WTC11 (cell line): ENCODE results near the gene BORCS8.

Experiments
- CBFB ChIP-seq: sonication (generic); formaldehyde crosslinking; IDR thresholded peaks from 2 replicates; pipeline ENCODE4 v1.8.1; 2022; ENCODE audit warnings: mild to moderate bottlenecking, low read depth, missing genetic modification reagents
- CREB1 ChIP-seq: sonication (generic); formaldehyde crosslinking; IDR thresholded peaks from 2 replicates; pipeline ENCODE4 v1.8.0; 2023; ENCODE audit warnings: mild to moderate bottlenecking, missing genetic modification reagents
- KAT7 ChIP-seq: sonication (generic); formaldehyde crosslinking; IDR thresholded peaks from 2 replicates; pipeline ENCODE4 v1.8.1; 2023; ENCODE audit warnings: missing genetic modification reagents, mild to moderate bottlenecking, borderline replicate concordance
- MAX ChIP-seq: sonication (generic); formaldehyde crosslinking; IDR thresholded peaks from 2 replicates; pipeline ENCODE4 v1.8.0; 2022; ENCODE audit warnings: mild to moderate bottlenecking, missing genetic modification reagents
- NFYB ChIP-seq: sonication (generic); formaldehyde crosslinking; conservative IDR thresholded peaks from 2 replicates; pipeline ENCODE4 v1.8.0; 2022; ENCODE audit warnings: low read depth, missing genetic modification reagents
- NR3C1 ChIP-seq: sonication (generic); formaldehyde crosslinking; conservative IDR thresholded peaks from 2 replicates; pipeline ENCODE4 v1.8.1; 2023; ENCODE audit warnings: low read depth, mild to moderate bottlenecking, missing genetic modification reagents
- PRDM15 ChIP-seq: sonication (generic); formaldehyde crosslinking; IDR thresholded peaks from 2 replicates; pipeline ENCODE4 v1.8.0; 2022; ENCODE audit warnings: missing genetic modification reagents
- PRRX2 ChIP-seq: fragments of 250-450 bp; sonication (Bioruptor Pico); IDR thresholded peaks from 2 replicates; pipeline ENCODE4 v1.8.0; 2021; ENCODE audit warnings: mild to moderate bottlenecking
- SP1 ChIP-seq: sonication (generic); formaldehyde crosslinking; conservative IDR thresholded peaks from 2 replicates; pipeline ENCODE4 v1.8.1; 2022; ENCODE audit warnings: missing genetic modification reagents
- USF1 ChIP-seq: sonication (generic); formaldehyde crosslinking; IDR thresholded peaks from 2 replicates; pipeline ENCODE4 v1.8.0; 2022; ENCODE audit warnings: mild to moderate bottlenecking, missing genetic modification reagents
- ZNF121 ChIP-seq: sonication (generic); formaldehyde crosslinking; IDR thresholded peaks from 2 replicates; pipeline ENCODE4 v1.8.0; 2023; ENCODE audit warnings: missing genetic modification reagents
- TF ChIP-seq, protein P1 (sequence below): fragments of 200-600 bp; IDR thresholded peaks from 2 replicates; pipeline ENCODE4 v1.8.0; 2022; ENCODE audit warnings: antibody characterized with exemption
- TF ChIP-seq, protein P2 (sequence below): fragments of 250-450 bp; sonication (Bioruptor Pico); IDR thresholded peaks from 2 replicates; pipeline ENCODE4 v2.1.2; 2022; ENCODE audit warnings: mild to moderate bottlenecking, moderate library complexity
- TF ChIP-seq, protein P3 (sequence below): sonication (generic); formaldehyde crosslinking; IDR thresholded peaks from 2 replicates; pipeline ENCODE4 v1.8.1; 2023; ENCODE audit warnings: mild to moderate bottlenecking, missing genetic modification reagents, moderate library complexity

DNA sequence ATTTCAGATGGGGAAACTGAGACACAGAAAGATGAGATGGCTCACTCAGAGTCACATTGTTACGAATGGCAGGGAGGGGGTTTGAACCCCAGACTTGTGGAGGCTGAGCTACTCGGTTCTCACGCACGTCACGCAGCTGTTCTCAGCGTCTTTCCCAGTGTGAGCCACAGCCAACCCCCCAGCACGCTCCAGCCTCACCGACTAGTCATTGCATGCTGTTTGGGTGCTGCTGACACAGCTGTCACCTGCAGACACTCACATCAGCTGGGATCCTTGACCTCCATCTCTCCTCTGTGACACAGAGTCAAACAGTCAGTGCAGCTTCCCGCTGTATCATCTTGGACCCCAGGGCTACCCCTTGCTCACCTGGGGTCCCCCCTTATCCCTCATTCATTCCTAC, 17.4 kb upstream of the BORCS8 start:
- TF ChIP-seq PRDM15 (CRISPR knock-in tag), result no peak
- TF ChIP-seq, protein P1, sequence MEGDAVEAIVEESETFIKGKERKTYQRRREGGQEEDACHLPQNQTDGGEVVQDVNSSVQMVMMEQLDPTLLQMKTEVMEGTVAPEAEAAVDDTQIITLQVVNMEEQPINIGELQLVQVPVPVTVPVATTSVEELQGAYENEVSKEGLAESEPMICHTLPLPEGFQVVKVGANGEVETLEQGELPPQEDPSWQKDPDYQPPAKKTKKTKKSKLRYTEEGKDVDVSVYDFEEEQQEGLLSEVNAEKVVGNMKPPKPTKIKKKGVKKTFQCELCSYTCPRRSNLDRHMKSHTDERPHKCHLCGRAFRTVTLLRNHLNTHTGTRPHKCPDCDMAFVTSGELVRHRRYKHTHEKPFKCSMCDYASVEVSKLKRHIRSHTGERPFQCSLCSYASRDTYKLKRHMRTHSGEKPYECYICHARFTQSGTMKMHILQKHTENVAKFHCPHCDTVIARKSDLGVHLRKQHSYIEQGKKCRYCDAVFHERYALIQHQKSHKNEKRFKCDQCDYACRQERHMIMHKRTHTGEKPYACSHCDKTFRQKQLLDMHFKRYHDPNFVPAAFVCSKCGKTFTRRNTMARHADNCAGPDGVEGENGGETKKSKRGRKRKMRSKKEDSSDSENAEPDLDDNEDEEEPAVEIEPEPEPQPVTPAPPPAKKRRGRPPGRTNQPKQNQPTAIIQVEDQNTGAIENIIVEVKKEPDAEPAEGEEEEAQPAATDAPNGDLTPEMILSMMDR, result no peak
- TF ChIP-seq, protein P2, sequence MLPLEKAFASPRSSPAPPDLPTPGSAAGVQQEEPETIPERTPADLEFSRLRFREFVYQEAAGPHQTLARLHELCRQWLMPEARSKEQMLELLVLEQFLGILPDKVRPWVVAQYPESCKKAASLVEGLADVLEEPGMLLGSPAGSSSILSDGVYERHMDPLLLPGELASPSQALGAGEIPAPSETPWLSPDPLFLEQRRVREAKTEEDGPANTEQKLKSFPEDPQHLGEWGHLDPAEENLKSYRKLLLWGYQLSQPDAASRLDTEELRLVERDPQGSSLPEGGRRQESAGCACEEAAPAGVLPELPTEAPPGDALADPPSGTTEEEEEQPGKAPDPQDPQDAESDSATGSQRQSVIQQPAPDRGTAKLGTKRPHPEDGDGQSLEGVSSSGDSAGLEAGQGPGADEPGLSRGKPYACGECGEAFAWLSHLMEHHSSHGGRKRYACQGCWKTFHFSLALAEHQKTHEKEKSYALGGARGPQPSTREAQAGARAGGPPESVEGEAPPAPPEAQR (CRISPR knock-in tag), result no peak
- TF ChIP-seq NFYB (CRISPR knock-in tag), result no peak
- TF ChIP-seq, protein P3, sequence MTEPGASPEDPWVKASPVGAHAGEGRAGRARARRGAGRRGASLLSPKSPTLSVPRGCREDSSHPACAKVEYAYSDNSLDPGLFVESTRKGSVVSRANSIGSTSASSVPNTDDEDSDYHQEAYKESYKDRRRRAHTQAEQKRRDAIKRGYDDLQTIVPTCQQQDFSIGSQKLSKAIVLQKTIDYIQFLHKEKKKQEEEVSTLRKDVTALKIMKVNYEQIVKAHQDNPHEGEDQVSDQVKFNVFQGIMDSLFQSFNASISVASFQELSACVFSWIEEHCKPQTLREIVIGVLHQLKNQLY (CRISPR knock-in tag), result no peak
- no peak for TF ChIP-seq PRRX2 (CRISPR knock-in tag)
- TF ChIP-seq USF1 (CRISPR knock-in tag), result no peak
- no peak for TF ChIP-seq SP1 (CRISPR knock-in tag)
- TF ChIP-seq KAT7, result no peak
- TF ChIP-seq NR3C1 (CRISPR knock-in tag), result no peak
- TF ChIP-seq MAX (CRISPR knock-in tag), result no peak
- TF ChIP-seq CREB1 (CRISPR knock-in tag), result no peak
- TF ChIP-seq CBFB (CRISPR knock-in tag), result no peak
- TF ChIP-seq ZNF121 (CRISPR knock-in tag), result no peak
